Measurements from ENCODE around the gene SRSF1. TPM values are rescaled to one million over a fixed set of nuclear protein-coding genes. Genes with fewer than 3 reads are reported as not detected.

SRSF1 gene
- total and polyA plus RNA-seq, 12 donors: 70.3 to 130 (median 90.6) TPM

GRCh38 chr17:57954397-57955182 is 52.5 kb downstream of the SRSF1 start:
- Histone ChIP-seq H3K27ac (peak overlapping the region; percentile 97 to 100 (median 99)), H3K4me1 (peaks cover 16 to 63% (median 60%) of the 10 kb centered on the region in 9 donors), H3K27me3 (peaks cover 0 to 4% (median 0%) of the 10 kb centered on the region in 7 donors), H3K9me3 (no peaks in the 10 kb centered on the region), H3K4me3 (peak overlapping the region; percentile 67 to 98 (median 84)), H3K36me3 (no peaks in the 10 kb centered on the region)
- intact Hi-C loops (cut with DNase I): loop anchor here in 8 of 10 donors (2.0 to 10.0 kb wide), 8 partner anchors 32 to 62 kb away; partner anchors contain the start of gene VEZF1 (in 5 of the 8)
- 1% methylated on average over 50 to 81 of the region's 85 CpGs for WGBS, 2 donors
- ATAC-seq (peak; percentile 77 to 92 (median 88)), DNase-seq (peak; percentile 88 to 93)
- peak in 1 of 9 donors; percentile 8 for TF ChIP-seq CTCF (IDR thresholded peaks at IDR 0.05)

DNA sequence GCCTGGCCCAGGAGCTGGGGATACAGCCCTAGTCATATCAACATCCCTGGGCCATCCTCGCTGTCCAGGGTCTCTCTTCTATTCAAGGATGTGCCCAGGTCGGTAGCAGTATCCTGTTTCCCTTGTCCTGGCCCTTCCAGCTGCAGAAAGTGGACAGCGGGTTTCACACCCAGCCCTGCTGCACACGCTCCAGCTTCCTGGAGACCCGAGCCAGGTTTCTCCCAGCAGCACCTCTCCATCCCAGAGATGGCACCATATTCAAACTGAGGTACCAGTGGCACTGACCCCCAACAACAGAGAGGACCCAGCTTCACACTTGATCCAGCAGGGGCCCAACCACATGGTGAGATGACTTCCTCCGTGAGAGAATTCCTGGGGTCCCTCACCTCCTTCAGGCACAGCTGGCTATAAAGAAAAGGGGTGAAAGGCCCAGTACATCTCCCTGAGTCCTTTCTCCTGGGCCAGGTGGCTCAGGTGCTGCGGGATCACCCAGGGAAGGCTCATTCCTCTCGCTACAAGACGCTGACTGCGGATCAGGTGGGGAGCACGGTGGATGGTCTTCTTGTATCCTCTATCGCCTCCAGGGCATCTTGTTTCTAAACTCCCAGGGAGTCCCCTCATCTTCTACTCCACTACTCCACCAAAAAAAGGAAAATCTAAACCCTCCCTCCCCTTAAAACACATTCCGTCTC is 53.2 kb downstream of the SRSF1 start:
- H3K36me3 ChIP-seq: no peaks in the 10 kb centered on the region
- ATAC-seq (peak in 5 of 8 donors; percentile 1 to 23 (median 10)), DNase-seq (no peak)
- H3K4me1 ChIP-seq: peaks cover 20 to 71% (median 68%) of the 10 kb centered on the region in 9 donors
- intact Hi-C loops (cut with DNase I): loop anchor here in 8 of 10 donors (2.0 to 10.0 kb wide), 8 partner anchors 33 to 62 kb away; partner anchors contain the start of gene VEZF1 (in 5 of the 8)
- peak overlapping the region; percentile 67 to 98 (median 84) for H3K4me3 ChIP-seq
- H3K27ac ChIP-seq: peak overlapping the region; percentile 97 to 100 (median 99)
- peaks cover 0 to 4% (median 0%) of the 10 kb centered on the region in 7 donors for H3K27me3 ChIP-seq
- TF ChIP-seq CTCF (IDR thresholded peaks at IDR 0.05): no peak
- H3K9me3 ChIP-seq: no peaks in the 10 kb centered on the region
- WGBS, 2 donors: 49 to 51% methylated on average over 13 of the region's 13 CpGs

Other genes starting within 250 kb of the SRSF1 start
- gene MRPS23, start 157.2 kb downstream of the SRSF1 start, total RNA-seq: 100 to 1,000 TPM in 2 of 10 donors, 10 to 100 TPM in 8; 61.2 to 103 (median 75.5) TPM
- gene MRPS23, start 157.2 kb downstream of the SRSF1 start, polyA plus RNA-seq: 100 to 1,000 TPM in 1 of 2 donors, 1 to 10 TPM in 1; 9.9 to 132 TPM
- gene CUEDC1, start 51.8 kb downstream of the SRSF1 start, total RNA-seq: 10 to 100 TPM; 38.3 to 65.0 (median 47.2) TPM
- 10 to 100 TPM; 26.9 to 33.1 TPM for gene CUEDC1, start 51.8 kb downstream of the SRSF1 start, polyA plus RNA-seq
- 10 to 100 TPM; 56.2 to 81.2 (median 61.5) TPM for gene VEZF1, start 19.0 kb downstream of the SRSF1 start, total RNA-seq
- gene VEZF1, start 19.0 kb downstream of the SRSF1 start, polyA plus RNA-seq: 10 to 100 TPM; 17.5 to 21.7 TPM
- 100 to 1,000 TPM in 2 of 10 donors, 10 to 100 TPM in 8; 73.4 to 105 (median 83.5) TPM for gene DYNLL2, start 76.2 kb upstream of the SRSF1 start, total RNA-seq
- gene DYNLL2, start 76.2 kb upstream of the SRSF1 start, polyA plus RNA-seq: 10 to 100 TPM; 45.3 to 46.1 TPM
- under 1 TPM in 1 of 10 donors, not detected in 9; 0.07 TPM for gene OR4D1, start 141.1 kb upstream of the SRSF1 start, total RNA-seq
- not detected for gene OR4D1, start 141.1 kb upstream of the SRSF1 start, polyA plus RNA-seq
- gene OR4D2, start 159.7 kb upstream of the SRSF1 start, total RNA-seq: not detected
- gene OR4D2, start 159.7 kb upstream of the SRSF1 start, polyA plus RNA-seq: not detected
- gene EPX, start 185.5 kb upstream of the SRSF1 start, total RNA-seq: not detected
- not detected for gene EPX, start 185.5 kb upstream of the SRSF1 start, polyA plus RNA-seq
- 10 to 100 TPM in 4 of 10 donors, 1 to 10 TPM in 6; 5.3 to 12.9 (median 9.2) TPM for gene MKS1, start 212.0 kb upstream of the SRSF1 start, total RNA-seq
- 10 to 100 TPM in 1 of 2 donors, 1 to 10 TPM in 1; 5.4 to 10.3 TPM for gene MKS1, start 212.0 kb upstream of the SRSF1 start, polyA plus RNA-seq
- gene LPO, start 231.3 kb upstream of the SRSF1 start, total RNA-seq: not detected
- not detected for gene LPO, start 231.3 kb upstream of the SRSF1 start, polyA plus RNA-seq